Measurements from ENCODE around the gene KIF26A. TPM values are rescaled to one million over a fixed set of nuclear protein-coding genes. Genes with fewer than 3 reads are reported as not detected.

The KIF26A gene
- total RNA-seq, 1 donor from 2014 or later, result not detected

DNA sequence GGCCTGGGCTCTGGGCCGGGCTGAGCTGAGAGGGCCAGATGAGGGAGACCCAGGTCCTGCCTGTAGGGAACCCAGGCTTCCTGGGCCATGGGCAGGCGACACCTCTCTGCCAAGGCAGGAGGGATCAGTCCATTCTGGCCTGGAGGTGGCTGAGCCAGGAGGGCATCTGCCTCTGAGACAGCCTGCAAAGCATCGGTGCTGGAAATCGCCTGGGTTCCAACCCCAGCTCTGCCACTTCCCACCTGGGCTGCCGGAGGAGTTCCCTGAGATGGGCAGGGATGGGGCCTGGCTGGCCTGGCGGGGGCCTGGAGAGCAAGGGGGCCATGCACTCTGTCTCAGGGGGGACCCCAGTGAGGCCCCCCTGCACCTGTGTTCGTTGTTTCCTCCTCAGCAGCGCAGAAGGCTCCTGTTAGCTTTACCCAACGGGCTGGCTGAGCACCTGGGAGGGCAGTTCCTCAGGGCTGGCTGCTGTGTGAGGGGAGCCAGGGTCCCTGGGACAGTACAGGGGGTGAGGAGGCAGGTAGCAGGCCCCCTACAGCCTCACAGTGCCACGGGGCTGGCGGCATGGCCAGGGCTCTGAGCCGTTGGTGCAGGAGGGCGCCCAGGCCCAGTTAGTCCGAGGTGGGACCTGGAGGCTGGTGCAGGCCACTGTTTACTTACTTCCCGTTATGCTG, 50.5 kb downstream of the KIF26A start:
- Mint-ChIP-seq H3K9me3 (no peaks in the 10 kb centered on the region), H3K4me3 (no peak overlapping the region), H3K27me3 (peaks cover 2% of the 10 kb centered on the region), H3K4me1 (no peaks in the 10 kb centered on the region), H3K36me3 (ENCODE audit: low read depth) (no peaks in the 10 kb centered on the region), H3K27ac (no peak overlapping the region)
- no peak for ATAC-seq (ENCODE audit: low read depth)
- no peak for DNase-seq
- TF ChIP-seq, protein P1, sequence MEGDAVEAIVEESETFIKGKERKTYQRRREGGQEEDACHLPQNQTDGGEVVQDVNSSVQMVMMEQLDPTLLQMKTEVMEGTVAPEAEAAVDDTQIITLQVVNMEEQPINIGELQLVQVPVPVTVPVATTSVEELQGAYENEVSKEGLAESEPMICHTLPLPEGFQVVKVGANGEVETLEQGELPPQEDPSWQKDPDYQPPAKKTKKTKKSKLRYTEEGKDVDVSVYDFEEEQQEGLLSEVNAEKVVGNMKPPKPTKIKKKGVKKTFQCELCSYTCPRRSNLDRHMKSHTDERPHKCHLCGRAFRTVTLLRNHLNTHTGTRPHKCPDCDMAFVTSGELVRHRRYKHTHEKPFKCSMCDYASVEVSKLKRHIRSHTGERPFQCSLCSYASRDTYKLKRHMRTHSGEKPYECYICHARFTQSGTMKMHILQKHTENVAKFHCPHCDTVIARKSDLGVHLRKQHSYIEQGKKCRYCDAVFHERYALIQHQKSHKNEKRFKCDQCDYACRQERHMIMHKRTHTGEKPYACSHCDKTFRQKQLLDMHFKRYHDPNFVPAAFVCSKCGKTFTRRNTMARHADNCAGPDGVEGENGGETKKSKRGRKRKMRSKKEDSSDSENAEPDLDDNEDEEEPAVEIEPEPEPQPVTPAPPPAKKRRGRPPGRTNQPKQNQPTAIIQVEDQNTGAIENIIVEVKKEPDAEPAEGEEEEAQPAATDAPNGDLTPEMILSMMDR (IDR thresholded peaks at IDR 0.05), result no peak
- POLR2A ChIA-PET, result no interaction called here
- intact Hi-C loops (cut with micrococcal nuclease), result no loop called here
- CTCF ChIA-PET, result no interaction called here

DNA sequence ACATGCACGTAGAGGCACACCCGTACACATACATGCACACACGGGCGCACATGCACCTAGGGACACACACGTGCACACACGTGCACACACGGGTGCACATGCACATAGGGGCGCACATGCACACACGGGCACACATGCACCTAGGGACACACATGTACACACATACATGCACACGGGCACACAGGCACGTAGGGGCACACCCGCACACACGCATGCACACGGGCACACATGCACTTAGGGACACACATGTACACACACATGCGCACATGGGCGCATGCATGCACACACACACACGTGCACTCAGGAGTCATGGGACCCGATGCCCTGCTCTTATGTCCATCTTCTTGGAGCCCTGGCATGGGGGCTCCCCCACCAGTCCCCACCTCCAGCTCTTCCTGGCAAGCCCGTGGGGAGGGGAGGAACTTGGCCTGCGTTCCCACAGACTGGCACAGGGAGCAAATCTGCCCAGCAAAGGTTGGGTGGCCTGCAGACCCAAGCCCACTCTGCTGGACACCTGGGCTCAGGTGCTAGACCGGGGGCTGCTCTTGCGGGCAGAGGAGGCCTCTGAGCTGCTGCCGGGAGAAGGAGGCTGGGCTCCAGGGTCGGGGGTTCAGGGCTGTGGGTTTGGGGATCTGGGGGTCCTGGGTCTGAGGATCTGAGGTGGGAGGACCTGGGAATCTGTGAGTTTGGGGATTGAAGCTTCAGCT, 51.4 kb downstream of the KIF26A start:
- Mint-ChIP-seq H3K9me3 (no peaks in the 10 kb centered on the region), H3K4me1 (no peaks in the 10 kb centered on the region), H3K4me3 (no peak overlapping the region), H3K36me3 (ENCODE audit: low read depth) (no peaks in the 10 kb centered on the region), H3K27ac (no peak overlapping the region), H3K27me3 (no peaks in the 10 kb centered on the region)
- TF ChIP-seq, protein P1 (IDR thresholded peaks at IDR 0.05), result no peak
- ATAC-seq (ENCODE audit: low read depth), result no peak
- CTCF ChIA-PET, result no interaction called here
- intact Hi-C loops (cut with micrococcal nuclease), result no loop called here
- no peak for DNase-seq
- POLR2A ChIA-PET, result no interaction called here

DNA sequence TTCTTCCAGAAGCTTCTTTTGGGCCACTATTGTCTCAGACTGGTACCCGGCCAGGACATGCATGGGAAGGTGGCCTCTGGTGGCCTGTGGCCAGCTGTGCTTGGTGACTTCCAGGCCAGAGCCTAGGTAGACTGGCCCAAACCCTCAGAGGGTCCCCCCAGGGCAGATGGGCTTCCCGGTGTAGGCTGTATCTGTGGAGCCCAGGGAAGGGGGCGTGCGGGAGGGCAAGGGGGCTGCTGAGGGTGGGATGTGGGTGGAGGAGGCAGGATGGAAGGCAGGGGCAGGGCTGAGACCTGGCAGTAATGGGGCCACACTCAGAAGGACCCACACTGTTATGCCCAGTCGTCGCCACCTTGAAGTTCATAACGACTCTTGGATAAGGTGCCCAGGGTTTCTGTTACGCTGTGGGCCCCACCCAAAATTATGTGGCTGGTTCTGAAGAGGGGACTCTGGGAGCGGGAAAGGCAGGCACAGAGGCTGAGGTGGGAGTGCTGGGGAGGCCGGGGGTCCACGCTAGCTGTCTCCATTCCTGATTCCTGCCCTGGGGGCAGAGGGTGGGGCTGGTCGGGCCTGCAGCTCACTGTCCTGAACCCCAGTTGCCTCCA, 52.1 kb downstream of the KIF26A start:
- TF ChIP-seq, protein P1 (IDR thresholded peaks at IDR 0.05), result no peak
- Mint-ChIP-seq H3K27me3 (no peaks in the 10 kb centered on the region), H3K36me3 (ENCODE audit: low read depth) (no peaks in the 10 kb centered on the region), H3K4me1 (no peaks in the 10 kb centered on the region), H3K9me3 (no peaks in the 10 kb centered on the region), H3K4me3 (no peak overlapping the region), H3K27ac (no peak overlapping the region)
- ATAC-seq (ENCODE audit: low read depth) (no peak), DNase-seq (no peak)
- intact Hi-C loops (cut with micrococcal nuclease), result no loop called here
- POLR2A ChIA-PET, result no interaction called here
- CTCF ChIA-PET, result no interaction called here

DNA sequence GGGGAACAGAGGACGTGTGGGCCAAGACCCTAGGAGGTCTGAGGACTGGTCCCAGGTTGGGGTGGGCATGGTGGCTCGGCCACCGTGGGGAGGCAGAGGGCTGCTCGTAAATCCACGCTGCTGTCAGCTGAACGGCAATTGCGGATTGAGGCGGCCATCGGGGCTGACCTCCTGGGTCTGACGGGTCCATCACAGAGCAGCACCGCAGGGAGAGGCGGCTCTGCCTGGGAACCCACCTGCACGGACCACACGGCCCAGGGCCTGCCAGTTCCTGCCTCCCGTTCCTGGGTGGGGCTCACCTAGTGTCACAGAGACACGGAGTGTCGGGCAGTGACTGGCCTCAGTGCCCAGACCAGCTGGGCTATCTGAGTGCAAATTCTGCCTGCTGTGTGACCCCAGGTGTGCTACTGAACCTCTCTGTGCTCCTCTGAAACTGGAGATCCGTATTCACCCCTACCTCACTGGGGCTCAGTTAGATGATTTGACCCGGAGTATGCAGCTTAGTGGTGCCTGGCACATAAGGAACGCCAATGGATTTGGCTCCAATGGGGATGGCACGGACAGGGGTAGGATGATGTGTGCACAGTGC, 53.1 kb downstream of the KIF26A start:
- Mint-ChIP-seq H3K27me3 (no peaks in the 10 kb centered on the region), H3K27ac (no peak overlapping the region), H3K4me1 (peaks cover 8% of the 10 kb centered on the region), H3K36me3 (ENCODE audit: low read depth) (no peaks in the 10 kb centered on the region), H3K9me3 (no peaks in the 10 kb centered on the region), H3K4me3 (no peak overlapping the region)
- ATAC-seq (ENCODE audit: low read depth) (no peak), DNase-seq (no peak)
- ChIA-PET POLR2A (no interaction called here), CTCF (no interaction called here)
- TF ChIP-seq, protein P1 (IDR thresholded peaks at IDR 0.05), result no peak
- intact Hi-C loops (cut with micrococcal nuclease), result no loop called here

Measured in activated B cell treated with CpG ODN at 0.5 μM for 24 hours (primary cell).